ENCODE data around the gene CCDC63.
"Not testable (repeated sequence)": the region's sequence is repeated elsewhere in the genome, so short reads cannot be mapped to it uniquely, and the experiment has no call there.

Gene CCDC63

GRCh38 chr12:110923692-110924334 is 77.0 kb downstream of the CCDC63 start:
- no peak for DNase-seq

- DNase-seq, result no peak
Observed at GRCh38 chr12:110927546-110927945, 80.8 kb downstream of the CCDC63 start.

- no peak for DNase-seq
Observed at GRCh38 chr12:110928700-110929099, 81.9 kb downstream of the CCDC63 start.

- DNase-seq, result no peak
Observed at GRCh38 chr12:110929818-110930217, 83.0 kb downstream of the CCDC63 start.

GRCh38 chr12:110930348-110931314 is 83.8 kb downstream of the CCDC63 start:
- no peak for DNase-seq

GRCh38 chr12:110931315-110931728 is 84.5 kb downstream of the CCDC63 start:
- DNase-seq, result no peak

- no peak for DNase-seq
Observed at GRCh38 chr12:110932046-110932445, 85.3 kb downstream of the CCDC63 start.

GRCh38 chr12:110933326-110933974 is 86.7 kb downstream of the CCDC63 start:
- no peak for DNase-seq

- no peak for DNase-seq
Observed at GRCh38 chr12:110934093-110934852, 87.5 kb downstream of the CCDC63 start.

GRCh38 chr12:110935588-110935987 is 88.8 kb downstream of the CCDC63 start:
- DNase-seq, result no peak

- DNase-seq, result no peak
Observed at GRCh38 chr12:110936367-110937103, 89.7 kb downstream of the CCDC63 start.

- peak; percentile 52 for DNase-seq
Observed at GRCh38 chr12:110937104-110937641, 90.4 kb downstream of the CCDC63 start.

- no peak for DNase-seq
Observed at GRCh38 chr12:110940296-110940695, 93.5 kb downstream of the CCDC63 start.

- DNase-seq, result no peak
Observed at GRCh38 chr12:110940933-110941332, 94.1 kb downstream of the CCDC63 start.

- DNase-seq, result no peak
Observed at GRCh38 chr12:110941391-110941790, 94.6 kb downstream of the CCDC63 start.

GRCh38 chr12:110943373-110943772 is 96.6 kb downstream of the CCDC63 start:
- no peak for DNase-seq

- no peak for DNase-seq
Observed at GRCh38 chr12:110948041-110948440, 101.3 kb downstream of the CCDC63 start.

GRCh38 chr12:110950466-110950865 is 103.7 kb downstream of the CCDC63 start:
- DNase-seq, result not testable (repeated sequence)

- DNase-seq, result not testable (repeated sequence)
Observed at GRCh38 chr12:110950867-110951266, 104.1 kb downstream of the CCDC63 start.

Data from CD4-positive, alpha-beta T cell treated with Interleukin-12 subunit alpha and Interleukin-12 subunit beta, for 1 hour (primary cell).